Activated naive CD8-positive, alpha-beta T cell treated with anti-CD3 and anti-CD28 coated beads for 36 hours (primary cell): ENCODE measurements around the gene TBL2. TPM values are rescaled to one million over a fixed set of nuclear protein-coding genes. Genes with fewer than 3 reads are reported as not detected.
A peak's percentile ranks its signal among the peaks of the same experiment; 100 is the strongest.
"Not testable (repeated sequence)": the region's sequence is repeated elsewhere in the genome, so short reads cannot be mapped to it uniquely, and the experiment has no call there.

Experiments used
- DNase-seq: peaks from one replicate; pipeline ENCODE4 v3.0.0; 2021
- H3K27ac Mint-ChIP-seq: one replicate; pipeline ENCODE4 v1.8.0; 2022; ENCODE audit warnings: mild to moderate bottlenecking, moderate library complexity, mixed read lengths
- H3K27me3 Mint-ChIP-seq: one replicate; pipeline ENCODE4 v1.8.0; 2022; ENCODE audit warnings: mild to moderate bottlenecking, mixed read lengths
- H3K36me3 Mint-ChIP-seq: one replicate; pipeline ENCODE4 v1.8.0; 2021; ENCODE audit warnings: mild to moderate bottlenecking, mixed read lengths
- H3K4me1 Mint-ChIP-seq: one replicate; pipeline ENCODE4 v1.8.0; 2021; ENCODE audit warnings: mixed read lengths
- H3K4me3 Mint-ChIP-seq: one replicate; pipeline ENCODE4 v1.8.0; 2022; ENCODE audit warnings: mild to moderate bottlenecking, moderate library complexity, mixed read lengths
- H3K9me3 Mint-ChIP-seq: one replicate; pipeline ENCODE4 v1.8.0; 2022; ENCODE audit warnings: mixed read lengths
- total RNA-seq, 2 experiments: library from RNA; stranded (reverse); gene quantifications; one replicate each; pipeline ENCODE4 v1.2.3, GENCODE V29; 2021

Gene TBL2, protein sequence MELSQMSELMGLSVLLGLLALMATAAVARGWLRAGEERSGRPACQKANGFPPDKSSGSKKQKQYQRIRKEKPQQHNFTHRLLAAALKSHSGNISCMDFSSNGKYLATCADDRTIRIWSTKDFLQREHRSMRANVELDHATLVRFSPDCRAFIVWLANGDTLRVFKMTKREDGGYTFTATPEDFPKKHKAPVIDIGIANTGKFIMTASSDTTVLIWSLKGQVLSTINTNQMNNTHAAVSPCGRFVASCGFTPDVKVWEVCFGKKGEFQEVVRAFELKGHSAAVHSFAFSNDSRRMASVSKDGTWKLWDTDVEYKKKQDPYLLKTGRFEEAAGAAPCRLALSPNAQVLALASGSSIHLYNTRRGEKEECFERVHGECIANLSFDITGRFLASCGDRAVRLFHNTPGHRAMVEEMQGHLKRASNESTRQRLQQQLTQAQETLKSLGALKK
- total RNA-seq, result 10 to 100 TPM; 30.4 to 32.2 TPM

- DNase-seq, result peak; percentile 98
- Mint-ChIP-seq H3K27ac (peak within 1 kb of the TSS; percentile 96), H3K9me3 (no peaks in the 10 kb centered on the region), H3K36me3 (peaks cover 7% of the 10 kb centered on the region), H3K4me3 (peak within 1 kb of the TSS; percentile 93), H3K27me3 (no peaks in the 10 kb centered on the region), H3K4me1 (peaks cover 16% of the 10 kb centered on the region)
Observed at GRCh38 chr7:73578342-73579128, at the start of gene TBL2. TSS of gene TBL2 (minus strand) at chr7:73578579. CDS start at chr7:73578549, 30 bp downstream.

GRCh38 chr7:73626814-73627213, 48.4 kb upstream of the TBL2 start:
- Mint-ChIP-seq H3K36me3 (no peaks in the 10 kb centered on the region), H3K27ac (no peak overlapping the region), H3K27me3 (peaks cover 71% of the 10 kb centered on the region), H3K4me3 (no peak overlapping the region), H3K4me1 (peaks cover 4% of the 10 kb centered on the region), H3K9me3 (no peaks in the 10 kb centered on the region)
- no peak for DNase-seq

- Mint-ChIP-seq H3K9me3 (no peaks in the 10 kb centered on the region), H3K27me3 (peaks cover 74% of the 10 kb centered on the region), H3K4me3 (no peak overlapping the region), H3K36me3 (no peaks in the 10 kb centered on the region), H3K4me1 (peaks cover 4% of the 10 kb centered on the region), H3K27ac (no peak overlapping the region)
- DNase-seq, result no peak
Observed at GRCh38 chr7:73625276-73625675, 46.9 kb upstream of the TBL2 start.

DNA sequence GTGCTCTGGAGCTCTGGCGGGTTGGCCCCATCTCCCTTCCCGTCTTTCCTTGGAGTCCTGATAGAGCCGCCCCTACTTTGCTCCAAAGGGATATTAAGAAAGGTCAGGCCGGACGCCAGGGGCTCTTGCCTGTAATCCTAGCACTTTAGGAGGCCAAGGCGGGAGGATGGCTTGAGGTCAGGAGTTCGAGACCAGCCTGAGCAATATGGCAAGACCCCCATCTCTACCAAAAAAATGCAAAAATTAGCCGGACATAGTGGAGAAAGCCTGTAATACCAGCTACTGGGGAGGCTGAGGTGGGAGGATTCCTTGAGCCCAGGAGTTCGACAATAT, 46.3 kb upstream of the TBL2 start:
- no peak overlapping the region for H3K27ac Mint-ChIP-seq
- peaks cover 73% of the 10 kb centered on the region for H3K27me3 Mint-ChIP-seq
- no peaks in the 10 kb centered on the region for H3K9me3 Mint-ChIP-seq
- no peaks in the 10 kb centered on the region for H3K36me3 Mint-ChIP-seq
- H3K4me3 Mint-ChIP-seq, result no peak overlapping the region
- no peak for DNase-seq
- peaks cover 4% of the 10 kb centered on the region for H3K4me1 Mint-ChIP-seq

DNA sequence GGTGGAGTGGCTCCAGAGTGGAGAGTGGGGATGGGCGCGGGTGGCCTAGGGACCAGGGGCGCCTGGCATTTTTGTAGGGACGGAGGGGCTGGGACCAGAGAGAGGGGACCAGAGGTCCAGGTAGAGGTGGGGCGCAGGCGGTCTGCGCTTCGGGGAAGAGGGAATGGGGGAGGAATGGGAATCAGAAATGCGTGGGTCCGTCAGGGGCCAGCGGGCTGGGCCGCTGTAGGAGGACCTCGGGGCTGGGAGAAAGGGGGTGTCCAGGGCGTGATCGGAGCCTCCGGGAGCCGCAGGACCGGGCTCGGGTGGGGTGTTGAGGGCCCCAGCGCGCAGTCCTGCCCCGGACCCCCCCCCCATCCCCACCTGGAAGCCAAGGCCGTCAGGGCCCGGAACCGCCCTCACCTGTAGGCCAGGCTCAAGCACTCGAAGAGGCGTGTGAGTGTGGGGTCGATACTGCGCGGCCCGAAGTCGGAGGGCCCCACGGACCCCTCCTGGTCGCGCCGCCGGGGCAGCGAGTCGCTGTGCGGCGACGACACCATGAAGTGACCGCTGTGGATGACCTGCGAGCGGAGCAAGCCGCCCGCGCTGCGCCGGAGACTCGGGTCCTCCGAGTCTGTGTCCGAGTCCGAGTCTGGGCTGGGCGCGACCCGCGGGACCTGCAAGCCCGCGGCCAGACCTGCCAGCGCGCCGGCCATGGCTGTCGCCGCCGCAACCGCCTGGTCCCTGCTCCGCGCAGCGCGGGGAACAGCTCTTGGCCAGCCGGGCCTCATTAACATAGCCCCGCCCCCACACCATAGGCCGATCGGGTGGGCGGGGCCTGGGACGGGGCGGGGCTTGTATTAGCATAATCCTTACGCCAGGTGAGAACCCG, 45.7 kb upstream of the TBL2 start, which contains the start of gene MLXIPL:
MLXIPL (minus strand) TSS at position 725 of the 871 bp plus-strand sequence; CDS start at position 695, 30 bp downstream.
- H3K36me3 Mint-ChIP-seq, result no peaks in the 10 kb centered on the region
- H3K27ac Mint-ChIP-seq, result no peak within 1 kb of the TSS
- H3K9me3 Mint-ChIP-seq, result no peaks in the 10 kb centered on the region
- H3K4me1 Mint-ChIP-seq, result peaks cover 4% of the 10 kb centered on the region
- DNase-seq, result peak; percentile 69
- H3K27me3 Mint-ChIP-seq, result peaks cover 67% of the 10 kb centered on the region
- H3K4me3 Mint-ChIP-seq, result peak within 1 kb of the TSS; percentile 25

DNA sequence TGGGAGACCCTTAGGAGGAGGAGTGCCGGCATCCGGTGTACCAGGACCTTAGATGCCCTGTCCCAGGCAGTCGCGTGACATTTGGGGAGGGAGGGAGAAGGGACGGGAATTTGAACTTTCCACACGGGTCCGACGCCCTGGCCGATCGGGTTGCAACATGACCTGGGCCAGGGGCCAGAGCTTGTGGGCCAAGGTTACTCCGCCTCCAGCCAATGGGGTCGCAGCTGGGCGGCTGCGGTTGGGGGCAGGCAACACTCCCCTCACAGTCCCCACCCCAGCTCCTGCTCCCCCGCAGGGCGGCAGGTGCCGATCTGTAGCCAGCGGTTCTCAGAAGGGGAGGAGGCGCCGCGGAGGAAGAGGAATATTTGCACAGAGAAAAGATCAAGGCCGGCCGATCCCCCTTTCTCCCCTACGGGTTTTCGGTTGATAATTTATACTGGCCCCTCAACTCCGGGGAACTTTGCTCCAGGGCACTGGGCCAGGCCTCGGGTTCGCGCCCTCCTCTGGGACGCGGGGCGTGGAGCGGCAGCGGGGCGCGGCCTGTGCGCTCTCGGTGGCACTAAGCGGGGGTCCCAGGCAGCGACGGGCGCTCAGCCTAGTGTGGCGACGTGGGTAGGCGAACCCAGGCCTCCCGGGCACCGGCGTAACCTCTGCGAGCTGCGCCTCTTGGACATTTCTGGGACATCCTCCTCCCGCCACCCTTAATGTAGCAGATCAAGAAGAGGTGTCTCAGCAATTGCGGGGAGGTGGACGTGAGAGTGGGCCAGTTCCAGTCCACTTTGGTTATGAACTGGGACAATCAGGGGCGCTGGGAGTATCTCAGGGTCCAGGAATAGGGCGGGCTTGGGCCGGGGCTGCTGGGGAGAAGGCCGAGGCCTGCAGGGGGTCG, 44.8 kb upstream of the TBL2 start:
- no peaks in the 10 kb centered on the region for H3K9me3 Mint-ChIP-seq
- H3K27ac Mint-ChIP-seq, result no peak overlapping the region
- peaks cover 59% of the 10 kb centered on the region for H3K27me3 Mint-ChIP-seq
- no peaks in the 10 kb centered on the region for H3K36me3 Mint-ChIP-seq
- no peak for DNase-seq
- peaks cover 4% of the 10 kb centered on the region for H3K4me1 Mint-ChIP-seq
- H3K4me3 Mint-ChIP-seq, result peak overlapping the region; percentile 25

DNA sequence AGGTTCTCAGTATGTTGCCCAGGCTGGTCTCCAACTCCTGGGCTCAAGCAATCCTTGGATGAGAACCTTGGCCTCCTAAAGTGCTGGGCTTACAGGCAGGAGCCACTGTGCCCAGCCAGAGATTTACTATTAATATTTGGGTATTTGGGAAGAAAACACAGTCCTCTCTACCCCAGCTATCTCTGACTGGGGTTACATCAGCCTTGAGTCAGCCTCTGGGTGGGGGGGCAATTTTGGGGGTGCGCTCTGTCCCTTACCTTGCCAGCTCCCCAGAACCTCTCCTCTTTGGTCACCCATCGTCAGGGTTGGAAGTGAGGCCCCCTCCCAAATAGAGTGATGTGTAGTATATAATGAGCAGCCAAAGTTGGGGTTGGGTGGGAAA, 44.1 kb upstream of the TBL2 start:
- Mint-ChIP-seq H3K27ac (no peak overlapping the region), H3K27me3 (peaks cover 52% of the 10 kb centered on the region), H3K4me1 (peaks cover 4% of the 10 kb centered on the region), H3K36me3 (no peaks in the 10 kb centered on the region), H3K4me3 (no peak overlapping the region), H3K9me3 (no peaks in the 10 kb centered on the region)
- DNase-seq, result no peak

DNA sequence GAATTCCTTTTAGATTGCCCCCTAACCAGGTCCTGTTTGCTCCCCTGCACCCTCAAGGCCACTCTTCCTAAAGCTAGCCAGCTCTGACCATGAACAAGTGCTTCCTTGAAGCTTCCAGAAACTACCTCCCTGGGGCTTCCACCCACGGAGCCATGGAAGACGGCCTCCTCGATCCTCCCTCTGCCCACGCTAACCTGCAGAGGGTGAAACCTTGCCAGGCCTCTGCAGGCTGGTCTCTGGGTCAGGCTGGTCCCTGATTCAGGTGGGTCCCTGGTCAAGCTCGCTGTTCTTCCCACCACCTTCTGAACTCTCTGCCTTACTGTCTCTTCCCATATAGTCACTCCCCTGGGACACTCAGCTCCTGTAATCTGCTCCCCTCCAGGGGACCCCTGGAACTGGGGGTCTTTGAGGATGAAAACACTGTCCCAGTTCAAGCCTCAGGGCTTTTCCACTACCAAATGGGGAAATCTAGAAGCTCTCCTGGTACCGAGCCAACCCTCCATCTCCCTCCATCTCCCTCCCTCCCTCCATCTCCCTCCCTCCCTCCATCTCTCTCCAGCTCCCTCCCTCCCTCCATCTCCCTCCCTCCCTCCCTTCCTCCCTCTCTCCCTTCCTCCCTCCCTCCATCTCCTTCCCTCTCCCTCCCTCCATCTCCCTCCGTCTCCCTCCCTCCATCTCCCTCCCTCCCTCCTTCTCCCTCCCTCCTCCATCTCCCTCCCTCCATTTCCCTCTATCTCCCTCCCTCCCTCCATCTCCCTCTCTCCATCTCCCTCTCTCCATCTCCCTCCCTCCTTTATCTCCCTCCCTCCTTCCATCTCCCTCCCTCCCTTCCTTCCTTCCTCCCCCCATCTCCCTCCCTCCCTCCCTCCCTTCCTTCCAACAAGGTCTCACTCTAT, 43.0 kb upstream of the TBL2 start:
- no peak overlapping the region for H3K27ac Mint-ChIP-seq
- H3K4me3 Mint-ChIP-seq, result no peak overlapping the region
- DNase-seq, result no peak
- H3K9me3 Mint-ChIP-seq, result no peaks in the 10 kb centered on the region
- H3K27me3 Mint-ChIP-seq, result peaks cover 46% of the 10 kb centered on the region
- H3K4me1 Mint-ChIP-seq, result peaks cover 4% of the 10 kb centered on the region
- no peaks in the 10 kb centered on the region for H3K36me3 Mint-ChIP-seq

DNA sequence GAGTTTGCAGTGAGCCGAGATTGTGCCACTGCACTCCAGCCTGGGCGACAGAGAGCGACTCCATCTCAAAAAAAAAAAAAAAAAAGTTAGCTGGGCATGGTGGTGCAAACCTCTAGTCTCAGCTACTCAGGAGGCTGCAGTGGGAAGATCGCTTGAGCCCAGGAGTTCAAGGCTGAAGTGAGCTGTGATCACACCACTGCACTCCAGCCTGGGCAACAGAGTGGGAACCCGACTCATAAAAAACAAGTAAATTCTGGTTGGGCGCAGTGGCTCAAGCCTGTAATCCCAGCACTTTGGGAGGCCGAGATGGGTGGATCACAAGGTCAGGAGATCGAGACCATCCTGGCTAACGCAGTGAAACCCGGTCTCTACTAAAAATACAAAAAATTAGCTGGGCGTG, 41.0 kb upstream of the TBL2 start:
- H3K9me3 Mint-ChIP-seq, H3K27ac Mint-ChIP-seq, H3K4me1 Mint-ChIP-seq, DNase-seq, H3K36me3 Mint-ChIP-seq, H3K4me3 Mint-ChIP-seq: not testable (repeated sequence)
- H3K27me3 Mint-ChIP-seq, result peaks cover 28% of the 10 kb centered on the region

DNA sequence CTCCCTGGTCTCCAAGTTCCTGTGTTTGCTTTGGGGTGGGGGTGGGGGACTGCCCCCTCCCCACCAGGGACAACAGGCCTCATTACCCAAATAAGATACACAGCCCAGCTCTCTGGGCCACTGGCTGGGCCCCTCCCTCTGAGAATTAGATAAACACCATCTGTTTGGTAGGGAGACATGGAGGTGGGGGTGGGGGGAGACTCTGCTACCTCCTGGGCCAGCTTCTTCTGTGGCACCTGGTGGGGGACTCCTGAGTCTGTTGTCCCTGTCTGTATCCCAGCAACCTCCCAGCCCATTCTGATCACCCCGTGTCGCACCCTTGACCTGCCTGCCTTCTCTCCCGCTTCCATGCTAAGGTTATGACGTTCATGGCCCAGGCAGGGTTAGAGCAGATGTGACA, 40.2 kb upstream of the TBL2 start:
- Mint-ChIP-seq H3K4me3 (no peak overlapping the region), H3K36me3 (no peaks in the 10 kb centered on the region), H3K27me3 (peaks cover 32% of the 10 kb centered on the region), H3K9me3 (no peaks in the 10 kb centered on the region), H3K4me1 (peaks cover 2% of the 10 kb centered on the region), H3K27ac (no peak overlapping the region)
- no peak for DNase-seq

- not testable (repeated sequence) for H3K4me3 Mint-ChIP-seq, H3K27ac Mint-ChIP-seq, H3K36me3 Mint-ChIP-seq, H3K9me3 Mint-ChIP-seq, H3K4me1 Mint-ChIP-seq, DNase-seq
- peaks cover 29% of the 10 kb centered on the region for H3K27me3 Mint-ChIP-seq
Observed at GRCh38 chr7:73617520-73617919, 39.1 kb upstream of the TBL2 start.

DNA sequence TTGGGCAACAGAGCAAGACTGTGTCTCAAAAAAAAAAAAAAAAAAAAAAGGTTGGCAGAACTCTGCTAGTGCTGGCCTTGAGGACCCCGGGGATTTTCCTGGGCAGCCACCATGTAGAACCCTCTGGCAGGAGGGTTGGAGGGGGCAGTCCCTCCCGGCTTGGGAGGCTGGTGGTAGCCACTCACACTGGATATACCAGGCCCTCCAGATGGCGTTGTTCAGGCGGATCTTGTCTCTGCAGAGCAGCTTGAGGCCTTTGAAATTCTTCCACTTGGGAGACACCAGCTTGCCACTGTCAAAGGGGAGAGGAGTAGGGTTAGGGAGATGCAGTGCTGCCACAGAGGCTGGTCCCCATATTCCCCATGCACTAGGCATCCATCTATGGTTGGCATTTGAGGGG, 37.5 kb upstream of the TBL2 start:
- Mint-ChIP-seq H3K4me3 (no peak overlapping the region), H3K36me3 (no peaks in the 10 kb centered on the region), H3K27me3 (peaks cover 28% of the 10 kb centered on the region), H3K9me3 (no peaks in the 10 kb centered on the region), H3K27ac (no peak overlapping the region), H3K4me1 (no peaks in the 10 kb centered on the region)
- DNase-seq, result no peak

DNA sequence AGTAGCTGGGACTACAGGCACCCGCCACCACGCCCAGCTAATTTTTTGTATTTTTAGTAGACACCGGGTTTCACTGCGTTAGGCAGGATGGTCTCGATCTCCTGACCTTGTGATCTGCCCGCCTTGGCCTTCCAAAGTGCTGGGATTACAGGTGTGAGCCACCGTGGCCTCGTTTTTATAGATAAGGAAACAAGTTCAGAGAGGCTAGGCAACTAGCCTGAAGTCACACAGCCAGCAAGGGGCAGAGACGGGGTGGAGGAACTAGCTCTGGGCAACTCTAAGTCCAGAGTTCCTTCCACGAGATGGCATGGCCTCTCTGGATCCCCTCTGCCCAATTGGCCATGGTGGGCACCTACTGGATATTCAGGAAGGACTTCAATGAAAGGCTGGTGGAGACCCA, 36.6 kb upstream of the TBL2 start:
- not testable (repeated sequence) for H3K4me3 Mint-ChIP-seq, H3K36me3 Mint-ChIP-seq

More for the DNA sequence above, 36.6 kb upstream of the TBL2 start:
- peaks cover 36% of the 10 kb centered on the region for H3K27me3 Mint-ChIP-seq
- H3K4me1 Mint-ChIP-seq, H3K27ac Mint-ChIP-seq, DNase-seq, H3K9me3 Mint-ChIP-seq: not testable (repeated sequence)
